DOHH2 (cell line): Measurements from ENCODE around the gene GPANK1.

Experiments used
- H3F3A ChIP-seq: fragments of 200-600 bp; sonication (generic), shearing (Covaris generic); 2 replicates; pipeline ENCODE4 v1.6.0; 2016; ENCODE audit warnings: antibody characterized with exemption, mild to moderate bottlenecking; ENCODE audit not compliant: control insufficient read depth, insufficient read depth
- H3K27ac ChIP-seq: fragments of 200-600 bp; sonication (generic); 2 replicates; pipeline ENCODE4 v1.5.1; 2014; ENCODE audit warnings: low read depth, mild to moderate bottlenecking, low read length, moderate library complexity
- H3K27me3 ChIP-seq: fragments of 200-600 bp; sonication (generic); 2 replicates; pipeline ENCODE4 v1.6.1; 2014; ENCODE audit warnings: mild to moderate bottlenecking, low read length, mixed read lengths; ENCODE audit not compliant: control insufficient read depth
- H3K36me3 ChIP-seq: fragments of 200-600 bp; sonication (generic); 2 replicates; pipeline ENCODE4 v1.6.1; 2014; ENCODE audit warnings: mild to moderate bottlenecking, low read length, moderate library complexity, mixed read lengths; ENCODE audit not compliant: control insufficient read depth
- H3K4me1 ChIP-seq: fragments of 200-600 bp; sonication (generic); 2 replicates; pipeline ENCODE4 v1.6.1; 2014; ENCODE audit warnings: mild to moderate bottlenecking, low read length, mixed read lengths; ENCODE audit not compliant: control insufficient read depth
- H3K4me2 ChIP-seq: fragments of 200-600 bp; sonication (generic); 2 replicates; pipeline ENCODE4 v1.6.0; 2014; ENCODE audit warnings: mild to moderate bottlenecking, low read length, moderate library complexity
- H3K4me3 ChIP-seq: fragments of 200-600 bp; sonication (generic); 2 replicates; pipeline ENCODE4 v1.5.1; 2014; ENCODE audit warnings: mild to moderate bottlenecking, low read length, mixed read lengths
- H3K79me2 ChIP-seq: fragments of 200-600 bp; sonication (generic); 2 replicates; pipeline ENCODE4 v1.6.1; 2014; ENCODE audit warnings: mild to moderate bottlenecking, low read length, mixed read lengths; ENCODE audit not compliant: control insufficient read depth
- H3K9me2 ChIP-seq: fragments of 200-600 bp; sonication (generic); replicated peaks from 2 replicates; pipeline ENCODE4 v1.6.1; 2014; ENCODE audit warnings: mild to moderate bottlenecking, low read length, mixed read lengths; ENCODE audit not compliant: control insufficient read depth
- H3K9me3 ChIP-seq: fragments of 200-600 bp; sonication (generic); 2 replicates; pipeline ENCODE4 v1.6.1; 2014; ENCODE audit warnings: antibody characterized with exemption, low read length, mixed read lengths; ENCODE audit not compliant: control insufficient read depth, insufficient read depth
- H4K20me1 ChIP-seq: fragments of 200-600 bp; sonication (generic); 2 replicates; pipeline ENCODE4 v1.6.0; 2014; ENCODE audit warnings: low read depth, mild to moderate bottlenecking, antibody characterized with exemption, low read length, moderate library complexity; ENCODE audit not compliant: control insufficient read depth, insufficient read depth
- CTCF ChIP-seq: fragments of 200-600 bp; sonication (generic); IDR thresholded peaks from one replicate; pipeline ENCODE4 v1.5.1; 2014; ENCODE audit warnings: antibody characterized with exemption, mild to moderate bottlenecking, low read depth, low read length; ENCODE audit not compliant: poor library complexity, severe bottlenecking
- EZH2phosphoT487 ChIP-seq: fragments of 200-600 bp; sonication (generic); IDR thresholded peaks from 2 replicates; pipeline ENCODE4 v1.6.1; 2017; ENCODE audit warnings: borderline replicate concordance, mild to moderate bottlenecking, antibody characterized with exemption, low read length, moderate library complexity, mixed read lengths

GPANK1 gene

DNA sequence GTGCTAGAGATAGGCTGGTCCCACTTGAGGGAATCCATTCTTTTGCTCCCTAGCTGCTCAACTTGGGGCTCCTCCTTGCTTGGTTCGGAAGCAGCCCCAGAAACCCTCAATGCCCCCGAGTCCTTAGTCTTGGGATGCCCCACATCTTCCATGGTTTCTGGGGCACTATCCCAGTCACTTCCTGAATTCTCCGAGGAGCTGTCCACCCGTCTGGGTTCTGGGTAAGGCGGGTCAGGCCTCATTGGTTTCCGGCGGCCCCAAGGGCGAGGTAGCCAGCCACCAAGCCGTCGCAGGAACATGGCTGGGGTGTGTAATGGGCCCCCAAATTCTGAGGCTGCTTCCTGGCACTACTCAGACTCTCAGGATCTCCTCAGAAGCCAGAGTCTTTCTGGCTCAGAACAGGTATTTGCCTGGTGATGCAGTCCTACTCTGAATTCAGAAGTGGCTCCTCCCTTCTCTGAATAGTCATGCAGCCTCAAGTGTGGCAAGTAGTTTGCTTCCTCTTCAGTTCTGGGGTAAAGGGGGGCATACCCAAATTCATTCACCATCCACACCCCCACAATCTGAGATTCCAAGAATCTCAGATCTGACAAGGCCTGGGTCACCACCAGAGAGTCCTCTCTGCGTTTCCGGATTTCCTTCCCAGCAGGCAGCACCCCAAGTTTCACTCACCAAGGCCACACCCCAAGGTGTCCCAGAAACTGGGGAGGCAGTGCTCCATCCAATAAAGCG lies 5.0 kb downstream of the GPANK1 start:
- peak overlapping the region; percentile 95 for H3K4me3 ChIP-seq
- peaks cover 64% of the 10 kb centered on the region for H3K79me2 ChIP-seq
- peaks cover 57% of the 10 kb centered on the region for H3K4me1 ChIP-seq
- H3K9me2 ChIP-seq, result no peaks in the 10 kb centered on the region
- peaks cover 14% of the 10 kb centered on the region for H3F3A ChIP-seq
- H3K36me3 ChIP-seq, result peaks cover 60% of the 10 kb centered on the region
- no peaks in the 10 kb centered on the region for H4K20me1 ChIP-seq
- peak overlapping the region; percentile 92 for H3K4me2 ChIP-seq
- H3K27me3 ChIP-seq, result no peaks in the 10 kb centered on the region
- TF ChIP-seq CTCF, result no peak
- no peak for TF ChIP-seq EZH2phosphoT487
- H3K27ac ChIP-seq, result peak overlapping the region; percentile 57
- no peaks in the 10 kb centered on the region for H3K9me3 ChIP-seq

DNA sequence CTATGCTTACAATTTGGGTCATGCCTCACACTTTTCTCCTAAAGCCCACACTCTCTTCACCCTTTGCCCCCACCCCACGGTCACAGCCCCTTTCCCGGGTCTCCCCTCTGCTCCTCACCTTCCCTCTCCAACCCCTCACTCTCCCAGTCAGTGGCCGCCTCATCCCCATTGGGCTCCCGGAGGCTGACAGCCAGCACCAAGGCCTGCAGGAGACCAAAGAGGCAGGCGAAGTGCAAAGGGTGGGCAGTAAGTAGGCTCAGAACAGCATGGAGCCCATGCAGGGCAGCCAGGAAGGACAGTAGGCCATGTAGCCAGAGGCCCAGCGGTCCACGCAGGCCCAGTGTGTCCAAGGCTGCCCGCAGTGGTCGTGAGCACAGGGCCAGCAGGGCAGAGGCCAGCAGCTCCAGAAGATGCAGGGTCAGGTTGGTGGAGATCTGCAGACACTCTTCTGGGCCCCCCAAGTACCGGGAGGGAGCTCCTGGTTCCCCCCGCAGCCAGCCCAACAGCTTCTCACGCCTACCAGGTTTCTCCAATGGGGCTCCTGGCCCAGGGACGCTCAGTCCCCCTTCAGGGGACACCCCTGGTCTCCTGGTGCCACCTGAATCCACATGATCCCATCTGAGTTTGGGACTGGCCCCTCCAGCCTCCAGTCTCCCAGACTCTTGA lies 5.7 kb downstream of the GPANK1 start:
- Histone ChIP-seq H3K79me2 (peaks cover 60% of the 10 kb centered on the region), H3K36me3 (peaks cover 53% of the 10 kb centered on the region), H3K4me2 (peak overlapping the region; percentile 92), H3K4me1 (peaks cover 54% of the 10 kb centered on the region), H3K4me3 (peak overlapping the region; percentile 95), H3K9me2 (no peaks in the 10 kb centered on the region), H3F3A (peaks cover 18% of the 10 kb centered on the region), H3K27me3 (no peaks in the 10 kb centered on the region), H4K20me1 (no peaks in the 10 kb centered on the region), H3K27ac (no peak overlapping the region), H3K9me3 (no peaks in the 10 kb centered on the region)
- no peak for TF ChIP-seq EZH2phosphoT487
- TF ChIP-seq CTCF, result no peak

DNA sequence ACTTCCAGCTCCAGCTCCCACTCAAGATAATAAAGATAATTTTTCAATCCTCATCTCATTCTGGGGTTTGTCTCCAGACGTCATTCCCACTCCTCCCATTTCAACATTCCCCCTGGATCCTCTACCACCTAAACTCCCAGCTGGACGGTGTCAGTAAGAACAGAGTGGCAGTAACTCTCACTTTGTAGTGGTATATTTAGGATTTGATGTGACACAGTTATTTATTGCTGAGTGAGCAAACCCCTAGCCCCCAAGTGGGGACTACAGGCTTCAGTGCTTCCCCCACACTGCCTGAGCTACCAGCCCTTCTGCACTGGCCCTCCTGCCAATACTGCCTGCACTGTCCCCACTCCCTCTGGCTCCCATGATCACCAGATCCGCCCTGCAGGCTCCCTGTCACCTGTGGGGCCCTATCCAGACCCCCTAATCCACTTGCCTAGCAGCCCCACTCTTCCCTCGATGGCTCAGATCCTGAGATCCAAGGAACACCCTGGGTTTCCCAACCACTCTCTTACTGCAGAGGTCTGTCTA lies 6.6 kb downstream of the GPANK1 start:
- no peaks in the 10 kb centered on the region for H4K20me1 ChIP-seq
- H3K4me2 ChIP-seq, result peak overlapping the region; percentile 92; the same call in 1 of the 2 replicates
- H3K36me3 ChIP-seq, result peaks cover 45% of the 10 kb centered on the region
- no peaks in the 10 kb centered on the region for H3K9me3 ChIP-seq
- H3K4me1 ChIP-seq, result peaks cover 50% of the 10 kb centered on the region
- H3K4me3 ChIP-seq, result no peak overlapping the region
- TF ChIP-seq CTCF (no peak), EZH2phosphoT487 (no peak)
- H3K79me2 ChIP-seq, result peaks cover 58% of the 10 kb centered on the region
- H3K27ac ChIP-seq, result no peak overlapping the region
- H3F3A ChIP-seq, result peaks cover 18% of the 10 kb centered on the region
- no peaks in the 10 kb centered on the region for H3K9me2 ChIP-seq
- H3K27me3 ChIP-seq, result no peaks in the 10 kb centered on the region
